HG03342 (cell line): ENCODE measurements around the gene LRP1-AS.

Source experiments
- ATAC-seq: cut with Tn5 transposase; IDR thresholded peaks from one replicate; pipeline ENCODE4 v1.9.1; 2021; ENCODE audit warnings: mild to moderate bottlenecking, moderate library complexity; ENCODE audit not compliant: unreplicated experiment

The LRP1-AS gene

DNA sequence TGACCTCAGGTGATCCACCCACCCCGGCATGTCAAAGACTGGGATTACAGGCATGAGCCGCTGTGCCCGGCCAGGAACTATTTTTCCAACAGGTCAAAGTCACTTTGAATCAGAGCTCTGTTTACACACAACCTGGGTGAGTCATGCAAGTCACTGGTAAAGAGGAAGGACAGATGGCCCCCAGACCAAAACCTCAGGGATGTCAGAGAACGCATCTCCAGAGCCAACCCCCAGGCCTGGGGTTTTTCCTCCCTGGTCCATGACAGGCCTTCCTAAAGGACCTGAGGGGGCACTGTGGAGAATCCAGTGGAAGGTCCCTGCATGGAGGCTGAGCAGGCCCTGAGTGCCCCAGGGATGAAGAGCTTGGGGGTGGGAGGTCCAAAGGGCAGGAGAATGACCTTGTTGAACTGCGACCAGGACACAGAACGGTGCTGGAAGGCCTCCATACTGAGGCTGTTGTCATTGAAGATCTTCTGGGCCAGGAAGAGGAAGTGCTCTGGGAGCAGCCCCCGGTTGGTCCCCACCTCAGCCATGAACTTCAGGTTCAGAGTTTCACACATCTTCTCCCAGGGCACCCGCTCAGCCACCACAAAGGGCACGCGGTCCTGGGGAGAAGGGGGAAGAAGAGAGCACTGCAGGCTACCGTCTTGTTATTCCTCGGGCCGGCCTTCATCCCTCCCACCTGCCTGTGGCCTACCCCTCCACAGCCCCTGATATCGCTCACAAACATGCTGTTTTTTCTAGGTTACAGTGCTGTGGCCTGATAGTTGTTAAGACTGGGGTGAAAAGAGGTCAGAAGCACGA, 45.3 kb downstream of the LRP1-AS start:
- ATAC-seq: no peak

DNA sequence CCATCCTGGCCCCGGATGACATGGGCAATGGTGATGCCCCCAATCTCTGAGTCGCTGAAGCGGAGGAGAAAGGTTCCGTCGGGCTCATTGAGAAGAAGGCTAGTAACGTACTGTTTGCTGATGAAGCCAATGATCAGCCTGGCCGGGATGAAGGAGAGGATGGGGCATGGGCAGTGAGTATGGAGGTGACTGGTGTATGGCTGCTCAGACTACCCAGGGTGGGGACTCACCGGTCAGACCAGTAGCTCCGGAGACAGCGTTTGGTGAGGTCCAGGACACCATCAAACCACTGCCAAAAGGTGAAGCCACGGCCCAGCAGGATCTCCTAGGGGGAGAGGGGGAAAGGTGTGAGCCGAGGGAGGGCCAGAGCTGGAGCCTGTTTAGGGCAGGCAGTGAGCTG, 47.7 kb downstream of the LRP1-AS start:
- ATAC-seq: no peak

- no peak for ATAC-seq
Observed at GRCh38 chr12:57099047-57099714, 48.2 kb downstream of the LRP1-AS start.

DNA sequence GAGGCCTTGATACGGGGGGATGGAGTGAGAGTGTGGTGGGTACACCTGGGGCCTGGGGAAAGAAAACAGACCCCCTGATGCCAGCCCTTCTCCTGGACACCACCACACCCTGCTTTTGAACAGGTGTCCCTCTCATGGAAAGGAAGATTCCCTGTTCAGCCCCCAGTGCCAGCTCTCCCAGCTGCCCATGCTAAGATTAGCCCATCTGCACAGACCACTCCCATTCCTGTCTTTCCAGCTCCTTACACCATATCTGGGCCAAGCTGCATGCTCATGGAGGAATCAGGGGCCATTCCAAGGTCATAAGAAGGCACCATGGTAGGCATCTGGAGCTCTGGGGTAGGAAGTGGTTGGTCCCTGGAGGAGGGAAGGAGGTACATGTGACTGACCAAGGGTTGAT, 48.9 kb downstream of the LRP1-AS start:
- ATAC-seq: no peak

DNA sequence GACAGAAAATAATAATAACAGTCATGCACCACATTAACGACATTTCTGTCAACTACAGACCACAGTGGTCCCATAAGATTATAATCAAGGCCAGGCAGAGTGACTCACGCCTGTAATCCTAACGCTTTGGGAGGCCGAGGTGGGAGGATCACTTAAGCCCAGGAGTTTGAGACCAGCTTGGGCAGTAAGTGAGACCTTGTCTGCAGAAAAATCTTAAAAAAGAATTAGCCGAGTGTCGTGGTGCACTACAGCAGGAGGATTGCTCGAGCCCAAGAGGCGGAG, 49.9 kb downstream of the LRP1-AS start:
- no peak for ATAC-seq

DNA sequence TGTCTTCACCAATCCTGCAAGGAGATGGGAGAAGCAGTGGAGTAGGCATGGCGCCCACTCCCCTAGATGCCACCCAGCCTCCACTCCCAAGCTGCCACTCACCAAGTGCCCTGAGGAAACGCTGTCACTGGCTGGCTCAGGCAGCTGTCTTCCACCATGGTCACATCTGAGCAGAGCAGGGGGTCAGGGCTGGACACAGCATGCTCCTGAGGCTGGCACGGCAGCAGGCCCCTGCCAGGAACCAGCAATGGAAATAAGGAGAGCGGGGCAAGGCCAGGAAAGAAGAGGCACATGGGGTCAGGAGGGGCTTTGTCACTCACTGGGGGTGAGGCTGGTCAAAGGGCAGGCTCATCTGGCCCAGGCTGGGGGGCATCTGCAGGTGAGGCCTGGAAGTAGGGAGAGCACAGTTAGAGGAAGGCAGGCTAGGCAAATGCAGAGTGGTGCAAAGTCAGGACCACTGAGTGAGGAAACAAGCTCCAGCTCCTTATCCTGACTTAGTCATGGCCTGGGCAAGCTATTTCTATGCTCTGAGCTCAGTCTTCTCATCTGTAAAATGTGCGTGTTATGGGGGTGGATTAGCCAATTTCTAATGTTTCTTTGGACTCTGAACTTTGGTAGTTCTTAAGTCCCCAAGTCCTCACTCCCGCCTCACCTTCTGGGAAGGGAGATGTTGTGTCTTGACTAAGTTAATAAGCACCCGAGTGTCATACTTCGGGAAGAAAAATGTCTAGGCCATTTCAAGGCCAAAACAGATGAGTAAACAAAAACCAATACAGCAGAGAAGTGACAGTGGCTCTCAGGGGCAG, 50.5 kb downstream of the LRP1-AS start:
- no peak for ATAC-seq

DNA sequence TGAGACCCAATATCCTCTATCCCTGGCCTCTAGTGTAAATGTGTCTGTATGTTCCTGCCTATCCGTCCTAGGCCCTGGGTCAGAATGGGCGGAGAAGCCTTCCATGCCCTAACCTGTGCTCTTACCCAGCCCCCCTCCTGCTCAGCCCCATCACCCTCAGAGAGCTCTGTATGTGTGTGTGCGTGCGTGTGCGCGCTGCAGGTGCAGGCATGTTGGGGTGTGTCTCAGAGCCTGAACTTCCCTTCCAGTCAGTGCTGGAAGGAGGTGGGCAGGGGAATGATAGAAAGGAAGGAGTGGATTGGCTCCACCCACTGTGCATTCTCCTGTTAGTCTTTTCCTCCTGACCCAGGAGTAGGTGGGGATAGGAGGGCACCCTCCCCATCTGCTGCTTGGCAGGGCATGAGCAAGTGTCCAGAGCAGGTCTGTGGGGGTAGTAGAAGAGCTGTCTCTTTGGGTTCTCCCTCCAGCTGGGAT, 51.3 kb downstream of the LRP1-AS start:
- ATAC-seq: no peak

GRCh38 chr12:57095440-57095839, 52.0 kb downstream of the LRP1-AS start:
- no peak for ATAC-seq
